Calu3 (cell line): ENCODE data around the gene GKN1. TPM values are rescaled to one million over a fixed set of nuclear protein-coding genes. Genes with fewer than 3 reads are reported as not detected.

Experiments used
- BruUV-seq: library from RNA; stranded (reverse); fragments of 400-500 nt; replicated peaks from 2 replicates; lab custom pipeline; 2021; lab: Mats Ljungman, UMichigan
- CTCF ChIA-PET: fragments of 300-600 bp; sonication (Branson Sonifier 250); formaldehyde crosslinking; loops from one replicate; lab custom pipeline; 2022; ENCODE audit warnings: antibody characterized with exemption; lab: Charles Lee
- DNase-seq: peaks from one replicate; pipeline ENCODE4 v3.0.0; 2022
- H3K27ac Mint-ChIP-seq: one replicate; pipeline ENCODE4 v1.8.0; 2022; ENCODE audit warnings: mixed read lengths; ENCODE audit not compliant: unreplicated experiment
- H3K27me3 Mint-ChIP-seq: one replicate; pipeline ENCODE4 v1.8.0; 2022; ENCODE audit warnings: mixed read lengths; ENCODE audit not compliant: unreplicated experiment
- H3K36me3 Mint-ChIP-seq: one replicate; pipeline ENCODE4 v1.8.0; 2022; ENCODE audit warnings: mild to moderate bottlenecking, moderate library complexity, mixed read lengths; ENCODE audit not compliant: insufficient read depth, unreplicated experiment
- H3K4me1 Mint-ChIP-seq: one replicate; pipeline ENCODE4 v1.8.0; 2022; ENCODE audit warnings: mild to moderate bottlenecking, low read depth, mixed read lengths; ENCODE audit not compliant: unreplicated experiment
- H3K4me3 Mint-ChIP-seq: one replicate; pipeline ENCODE4 v1.8.0; 2022; ENCODE audit warnings: mild to moderate bottlenecking, low read depth, moderate library complexity, mixed read lengths; ENCODE audit not compliant: unreplicated experiment
- H3K9me3 Mint-ChIP-seq: one replicate; pipeline ENCODE4 v1.8.0; 2022; ENCODE audit warnings: low read depth, mixed read lengths; ENCODE audit not compliant: unreplicated experiment
- CTCF ChIP-seq: fragments of 200-600 bp; IDR thresholded peaks from one replicate; pipeline ENCODE4 v1.8.0; 2022; ENCODE audit warnings: antibody characterized with exemption; ENCODE audit not compliant: unreplicated experiment
- intact Hi-C: fragments of 100-400 bp; cut with micrococcal nuclease; formaldehyde crosslinking; loops from one replicate; pipeline ENCODE4 v1.10.0; 2022; ENCODE audit not compliant: unreplicated experiment
- total RNA-seq: library from RNA; stranded (reverse); gene quantifications from 2 replicates; pipeline ENCODE4 v1.2.3, GENCODE V29; 2022

GKN1 gene
- total RNA-seq, 1 experiment from 2014 or later, result not detected

GRCh38 chr2:68993660-68994059 is 19.2 kb downstream of the GKN1 start:
- no TSS peak for BruUV-seq
- no peaks in the 10 kb centered on the region for H3K4me1 Mint-ChIP-seq
- no peaks in the 10 kb centered on the region for H3K9me3 Mint-ChIP-seq
- intact Hi-C loops, result no loop called here
- H3K36me3 Mint-ChIP-seq, result no peaks in the 10 kb centered on the region
- peaks cover 82% of the 10 kb centered on the region for H3K27me3 Mint-ChIP-seq
- no peak overlapping the region for H3K27ac Mint-ChIP-seq
- no peak for TF ChIP-seq CTCF
- DNase-seq, result no peak
- CTCF ChIA-PET, result interaction anchor here (0.8 to 1.8 kb wide), 2 partner anchors 21 to 50 kb away, joined by 3 to 4 read pairs; no protein-coding TSS in a partner anchor
- no peak overlapping the region for H3K4me3 Mint-ChIP-seq

- H3K4me1 Mint-ChIP-seq, result no peaks in the 10 kb centered on the region
- H3K9me3 Mint-ChIP-seq, result no peaks in the 10 kb centered on the region
- BruUV-seq, result no TSS peak
- H3K36me3 Mint-ChIP-seq, result no peaks in the 10 kb centered on the region
- TF ChIP-seq CTCF, result no peak
- H3K4me3 Mint-ChIP-seq, result no peak overlapping the region
- no peak overlapping the region for H3K27ac Mint-ChIP-seq
- CTCF ChIA-PET, result interaction anchor here (0.8 kb wide), 1 partner anchor 87 kb away, joined by 3 read pairs; no protein-coding TSS in a partner anchor
- intact Hi-C loops, result no loop called here
- no peak for DNase-seq
- peaks cover 82% of the 10 kb centered on the region for H3K27me3 Mint-ChIP-seq
These were observed 20.4 kb downstream of the GKN1 start for GRCh38 chr2:68994864-68995263.

- no peak overlapping the region for H3K4me3 Mint-ChIP-seq
- no TSS peak for BruUV-seq
These were observed 21.5 kb downstream of the GKN1 start for GRCh38 chr2:68995916-68996315.

GRCh38 chr2:68997401-68997800 is 23.0 kb downstream of the GKN1 start:
- Mint-ChIP-seq H3K27me3 (peaks cover 81% of the 10 kb centered on the region), H3K4me3 (no peak overlapping the region), H3K27ac (no peak overlapping the region), H3K4me1 (no peaks in the 10 kb centered on the region), H3K36me3 (no peaks in the 10 kb centered on the region), H3K9me3 (peaks cover 9% of the 10 kb centered on the region)
- TF ChIP-seq CTCF, result no peak
- CTCF ChIA-PET, result interaction anchor here (0.8 kb wide), 1 partner anchor 8 kb away, joined by 3 read pairs; no protein-coding TSS in a partner anchor
- BruUV-seq, result no TSS peak
- intact Hi-C loops, result no loop called here
- DNase-seq, result no peak

More at GRCh38 chr2:68995916-68996315, 21.5 kb downstream of the GKN1 start:
- H3K27me3 Mint-ChIP-seq, result peaks cover 76% of the 10 kb centered on the region
- CTCF ChIA-PET, result no interaction called here
- intact Hi-C loops, result no loop called here
- no peaks in the 10 kb centered on the region for H3K4me1 Mint-ChIP-seq
- TF ChIP-seq CTCF, result no peak
- DNase-seq, result no peak
- H3K27ac Mint-ChIP-seq, result no peak overlapping the region
- H3K9me3 Mint-ChIP-seq, result no peaks in the 10 kb centered on the region
- no peaks in the 10 kb centered on the region for H3K36me3 Mint-ChIP-seq
